ENCODE measurements around the gene NDUFB11. TPM values are rescaled to one million over a fixed set of nuclear protein-coding genes. Genes with fewer than 3 reads are reported as not detected.

NDUFB11 gene
- 100 to 1,000 TPM in 1 of 2 donors, 10 to 100 TPM in 1; 60.7 to 109 TPM for total RNA-seq
- polyA plus RNA-seq (ENCODE audit: insufficient read length in 2 of 2) = 100 to 1,000 TPM; 131 to 139 TPM
- long read RNA-seq, donor 1, transcript NDUFB11-202 (3 exons, 1,388 nt) = major isoform, 135 of 197 reads
- long read RNA-seq, donor 1, transcript NDUFB11-201 (3 exons, 948 nt) = minor isoform, 52 of 197 reads
- long read RNA-seq, donor 1, partial matches to known transcripts = 10 of 197 reads
- long read RNA-seq, donor 1, other reads (novel, unspliced or antisense) = 0 of 197 reads
- long read RNA-seq, donor 2, transcript NDUFB11-202 (3 exons, 1,388 nt) = major isoform, 68 of 94 reads
- long read RNA-seq, donor 2, transcript NDUFB11-201 (3 exons, 948 nt) = minor isoform, 26 of 94 reads
- long read RNA-seq, donor 2, partial matches to known transcripts = 0 of 94 reads
- long read RNA-seq, donor 2, other reads (novel, unspliced or antisense) = 0 of 94 reads
- long read RNA-seq, donor 3, transcript NDUFB11-201 (3 exons, 948 nt) = minor isoform, 32 of 128 reads
- long read RNA-seq, donor 3, transcript NDUFB11-202 (3 exons, 1,388 nt) = major isoform, 90 of 128 reads
- long read RNA-seq, donor 3, partial matches to known transcripts = 6 of 128 reads
- long read RNA-seq, donor 3, other reads (novel, unspliced or antisense) = 0 of 128 reads
- long read RNA-seq, donor 4, transcript NDUFB11-202 (3 exons, 1,388 nt) = major isoform, 174 of 277 reads
- long read RNA-seq, donor 4, transcript NDUFB11-201 (3 exons, 948 nt) = minor isoform, 75 of 277 reads
- long read RNA-seq, donor 4, partial matches to known transcripts = 28 of 277 reads
- long read RNA-seq, donor 4, other reads (novel, unspliced or antisense) = 0 of 277 reads

GRCh38 chrX:47144626-47145394 lies at the start of gene NDUFB11, which contains the start of gene RBM10:
NDUFB11 (minus strand) TSS chrX:47144702; CDS start chrX:47144679, 23 bp downstream.
RBM10 (plus strand) TSS chrX:47145221; CDS start chrX:47147482, 2,261 bp downstream.
- peak within 1 kb of the TSS; percentile 85 for H3K4me3 ChIP-seq (ENCODE audit: low read depth, low read length)
- H3K27me3 ChIP-seq (ENCODE audit: control insufficient read depth, insufficient read depth, low read length) = peaks cover 17% of the 10 kb centered on the region
- peaks cover 14% of the 10 kb centered on the region for H3K36me3 ChIP-seq (ENCODE audit: control insufficient read depth, insufficient read depth, low read length)
- WGBS (ENCODE audit: insufficient coverage) = 24% methylated on average over 44 of the region's 54 CpGs
- H3K27ac ChIP-seq (ENCODE audit: low read depth, low read length) = peak within 1 kb of the TSS; percentile 99
- peak; percentile 74 to 98 (median 80) for DNase-seq (ENCODE audit: low read depth in 4 of 6, low spot score in 6 of 6)
- H3K4me1 ChIP-seq (ENCODE audit: control insufficient read depth, insufficient read depth, low read length) = peaks cover 15% of the 10 kb centered on the region
- H3K9me3 ChIP-seq (ENCODE audit: control insufficient read depth, insufficient read depth, low read length) = no peaks in the 10 kb centered on the region

- Histone ChIP-seq H3K36me3 (ENCODE audit: control insufficient read depth, insufficient read depth, low read length) (peaks cover 16% of the 10 kb centered on the region), H3K9me3 (ENCODE audit: control insufficient read depth, insufficient read depth, low read length) (no peaks in the 10 kb centered on the region), H3K27ac (ENCODE audit: low read depth, low read length) (peak within 1 kb of the TSS; percentile 91), H3K4me1 (ENCODE audit: control insufficient read depth, insufficient read depth, low read length) (peaks cover 55% of the 10 kb centered on the region), H3K4me3 (ENCODE audit: low read depth, low read length) (peak within 1 kb of the TSS; percentile 88), H3K27me3 (ENCODE audit: control insufficient read depth, insufficient read depth, low read length) (peaks cover 22% of the 10 kb centered on the region)
- under 1% methylated on average over 50 of the region's 50 CpGs for WGBS (ENCODE audit: insufficient coverage)
- DNase-seq (ENCODE audit: low read depth in 4 of 6, low spot score in 6 of 6) = peak; percentile 78 to 99 (median 98)
These were observed 49.1 kb upstream of the NDUFB11 start, which contains the start of gene UBA1 for GRCh38 chrX:47193475-47194193. UBA1 (plus strand) TSS chrX:47193829; CDS start chrX:47198803, 4,974 bp downstream.

DNA sequence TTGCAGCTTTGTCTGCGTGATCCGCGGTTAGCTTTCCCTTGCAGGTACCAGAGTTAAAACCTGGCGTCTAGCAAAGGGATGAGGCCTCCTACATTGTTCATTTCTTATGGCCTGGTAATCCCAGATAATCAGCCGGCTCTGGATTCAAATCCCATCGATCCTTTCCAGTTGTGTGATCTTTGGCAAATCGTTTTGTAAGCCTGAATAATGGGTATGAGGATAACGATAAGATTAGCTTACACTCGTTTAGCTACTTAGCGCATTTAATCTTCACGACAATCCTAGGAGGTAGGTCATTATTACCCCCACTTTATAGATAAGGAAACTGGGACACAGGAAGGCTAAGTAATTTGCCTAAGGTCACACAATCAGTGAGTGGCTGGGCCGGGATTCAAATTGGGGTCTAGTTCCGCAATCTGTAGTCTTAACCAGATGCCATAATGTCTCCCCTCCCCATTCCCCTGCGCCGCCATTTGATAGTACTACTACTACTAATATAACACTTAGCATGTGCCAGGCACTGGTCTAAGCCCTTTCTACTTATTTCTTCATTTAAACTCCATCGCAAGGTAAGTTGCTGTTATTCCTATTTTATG lies 47.4 kb upstream of the NDUFB11 start:
- Histone ChIP-seq H3K4me1 (ENCODE audit: control insufficient read depth, insufficient read depth, low read length) (peaks cover 47% of the 10 kb centered on the region), H3K36me3 (ENCODE audit: control insufficient read depth, insufficient read depth, low read length) (peaks cover 12% of the 10 kb centered on the region), H3K4me3 (ENCODE audit: low read depth, low read length) (peak overlapping the region; percentile 62), H3K27me3 (ENCODE audit: control insufficient read depth, insufficient read depth, low read length) (peaks cover 29% of the 10 kb centered on the region), H3K27ac (ENCODE audit: low read depth, low read length) (no peak overlapping the region), H3K9me3 (ENCODE audit: control insufficient read depth, insufficient read depth, low read length) (no peaks in the 10 kb centered on the region)
- no peak for DNase-seq (ENCODE audit: low read depth in 4 of 6, low spot score in 6 of 6)
- WGBS (ENCODE audit: insufficient coverage) = 36% methylated on average over 7 of the region's 16 CpGs

DNA sequence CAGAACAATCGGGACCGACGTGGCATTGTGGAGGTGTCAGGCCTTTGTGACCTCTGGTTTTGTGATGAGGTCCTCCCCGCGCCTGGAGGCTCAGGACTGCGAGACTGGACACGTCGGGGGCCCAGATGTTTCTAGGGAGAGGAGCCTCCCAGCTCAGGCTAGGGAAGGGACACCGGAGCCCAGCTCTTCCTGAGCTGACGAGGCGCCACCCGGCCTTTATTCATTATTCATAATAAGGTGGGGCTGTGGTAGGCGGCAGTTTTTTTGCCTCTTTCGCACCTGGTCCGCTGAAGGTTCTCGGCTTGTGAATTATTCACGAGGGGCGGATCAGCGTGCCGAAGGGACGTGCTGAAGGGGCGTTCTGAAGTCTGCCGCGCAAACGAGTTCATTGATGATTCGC lies 46.8 kb upstream of the NDUFB11 start:
- Histone ChIP-seq H3K27me3 (ENCODE audit: control insufficient read depth, insufficient read depth, low read length) (peaks cover 31% of the 10 kb centered on the region), H3K4me1 (ENCODE audit: control insufficient read depth, insufficient read depth, low read length) (peaks cover 45% of the 10 kb centered on the region), H3K36me3 (ENCODE audit: control insufficient read depth, insufficient read depth, low read length) (peaks cover 18% of the 10 kb centered on the region), H3K9me3 (ENCODE audit: control insufficient read depth, insufficient read depth, low read length) (no peaks in the 10 kb centered on the region), H3K27ac (ENCODE audit: low read depth, low read length) (no peak overlapping the region), H3K4me3 (ENCODE audit: low read depth, low read length) (peak overlapping the region; percentile 62)
- peak in 1 of 6 donors; percentile 15 for DNase-seq (ENCODE audit: low read depth in 4 of 6, low spot score in 6 of 6)
- WGBS (ENCODE audit: insufficient coverage) = 28% methylated on average over 22 of the region's 26 CpGs

- no peak overlapping the region for H3K27ac ChIP-seq (ENCODE audit: low read depth, low read length)
- H3K4me3 ChIP-seq (ENCODE audit: low read depth, low read length) = peak overlapping the region; percentile 62
- peak in 5 of 6 donors; percentile 67 to 97 (median 86) for DNase-seq (ENCODE audit: low read depth in 4 of 6, low spot score in 6 of 6)
- H3K36me3 ChIP-seq (ENCODE audit: control insufficient read depth, insufficient read depth, low read length) = peaks cover 22% of the 10 kb centered on the region
- H3K27me3 ChIP-seq (ENCODE audit: control insufficient read depth, insufficient read depth, low read length) = peaks cover 34% of the 10 kb centered on the region
- H3K4me1 ChIP-seq (ENCODE audit: control insufficient read depth, insufficient read depth, low read length) = peaks cover 38% of the 10 kb centered on the region
- H3K9me3 ChIP-seq (ENCODE audit: control insufficient read depth, insufficient read depth, low read length) = no peaks in the 10 kb centered on the region
- WGBS (ENCODE audit: insufficient coverage) = 18% methylated on average over 40 of the region's 40 CpGs
These were observed 46.2 kb upstream of the NDUFB11 start for GRCh38 chrX:47190445-47191269.

DNA sequence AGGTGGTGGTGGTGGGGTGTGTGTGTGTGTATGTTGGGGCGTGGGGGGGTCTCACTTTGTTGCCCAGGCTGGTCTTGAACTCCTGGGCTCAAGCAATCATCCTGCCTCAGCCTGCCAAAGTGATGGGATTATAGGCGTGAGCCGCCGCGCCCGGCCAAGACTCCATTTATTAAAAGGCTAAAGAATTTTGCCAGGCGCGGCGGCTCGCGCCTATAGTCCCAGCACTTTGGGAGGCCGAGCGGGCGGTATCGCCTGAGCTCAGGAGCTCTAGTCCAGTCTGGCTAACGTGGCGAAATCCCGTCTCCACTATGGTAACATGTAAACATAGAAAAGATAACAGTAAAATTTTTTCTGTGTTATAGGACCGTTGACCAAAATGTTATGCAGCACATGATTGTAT lies 45.4 kb upstream of the NDUFB11 start:
- Histone ChIP-seq H3K9me3 (ENCODE audit: control insufficient read depth, insufficient read depth, low read length) (no peaks in the 10 kb centered on the region), H3K36me3 (ENCODE audit: control insufficient read depth, insufficient read depth, low read length) (peaks cover 25% of the 10 kb centered on the region), H3K27me3 (ENCODE audit: control insufficient read depth, insufficient read depth, low read length) (peaks cover 37% of the 10 kb centered on the region), H3K27ac (ENCODE audit: low read depth, low read length) (no peak overlapping the region), H3K4me3 (ENCODE audit: low read depth, low read length) (no peak overlapping the region), H3K4me1 (ENCODE audit: control insufficient read depth, insufficient read depth, low read length) (peaks cover 30% of the 10 kb centered on the region)
- 54% methylated on average over 11 of the region's 19 CpGs for WGBS (ENCODE audit: insufficient coverage)
- DNase-seq (ENCODE audit: low read depth in 4 of 6, low spot score in 6 of 6) = no peak

GRCh38 chrX:47187106-47187677 lies 42.7 kb upstream of the NDUFB11 start:
- no peak overlapping the region for H3K27ac ChIP-seq (ENCODE audit: low read depth, low read length)
- no peak for DNase-seq (ENCODE audit: low read depth in 4 of 6, low spot score in 6 of 6)
- peaks cover 17% of the 10 kb centered on the region for H3K4me1 ChIP-seq (ENCODE audit: control insufficient read depth, insufficient read depth, low read length)
- H3K27me3 ChIP-seq (ENCODE audit: control insufficient read depth, insufficient read depth, low read length) = peaks cover 51% of the 10 kb centered on the region
- H3K9me3 ChIP-seq (ENCODE audit: control insufficient read depth, insufficient read depth, low read length) = no peaks in the 10 kb centered on the region
- no peak overlapping the region for H3K4me3 ChIP-seq (ENCODE audit: low read depth, low read length)
- no CpG with 5 or more reads among the region's 4 CpGs for WGBS (ENCODE audit: insufficient coverage)
- peaks cover 44% of the 10 kb centered on the region for H3K36me3 ChIP-seq (ENCODE audit: control insufficient read depth, insufficient read depth, low read length)

Data from spinal cord (tissue), 10 donors.